IPS-18c (cell line): ENCODE measurements around the gene AOPEP.

Experiments used
- H3K4me3 ChIP-seq: 2 replicates; pipeline ENCODE4 v1.7.0; 2013; ENCODE audit warnings: low read depth, mild to moderate bottlenecking, low read length, moderate library complexity; ENCODE audit not compliant: insufficient read depth
- H3K9me3 ChIP-seq: one replicate; pipeline ENCODE4 v1.6.1; 2013; ENCODE audit warnings: mild to moderate bottlenecking, low read length, moderate library complexity; ENCODE audit not compliant: control insufficient read depth, insufficient read depth

AOPEP gene

GRCh38 chr9:94881454-94881853 lies 155.0 kb downstream of the AOPEP start:
- no peak overlapping the region for H3K4me3 ChIP-seq
- peaks cover 2% of the 10 kb centered on the region for H3K9me3 ChIP-seq

- H3K4me3 ChIP-seq: no peak overlapping the region
- peaks cover 2% of the 10 kb centered on the region for H3K9me3 ChIP-seq
These were observed 155.4 kb downstream of the AOPEP start for GRCh38 chr9:94881940-94882339.

- Histone ChIP-seq H3K9me3 (peaks cover 2% of the 10 kb centered on the region), H3K4me3 (no peak overlapping the region)
These were observed 156.6 kb downstream of the AOPEP start for GRCh38 chr9:94882966-94883641.

GRCh38 chr9:94885854-94886447 lies 159.5 kb downstream of the AOPEP start:
- H3K4me3 ChIP-seq: no peak overlapping the region

GRCh38 chr9:94887721-94888120 lies 161.2 kb downstream of the AOPEP start:
- no peak overlapping the region for H3K4me3 ChIP-seq
- no peaks in the 10 kb centered on the region for H3K9me3 ChIP-seq

More at GRCh38 chr9:94885854-94886447, 159.5 kb downstream of the AOPEP start:
- peaks cover 2% of the 10 kb centered on the region for H3K9me3 ChIP-seq

GRCh38 chr9:94888775-94889174 lies 162.3 kb downstream of the AOPEP start:
- H3K9me3 ChIP-seq: no peaks in the 10 kb centered on the region
- H3K4me3 ChIP-seq: no peak overlapping the region

- H3K9me3 ChIP-seq: no peaks in the 10 kb centered on the region
- H3K4me3 ChIP-seq: no peak overlapping the region
These were observed 163.1 kb downstream of the AOPEP start for GRCh38 chr9:94889628-94890027.

- Histone ChIP-seq H3K4me3 (no peak overlapping the region), H3K9me3 (no peaks in the 10 kb centered on the region)
These were observed 164.7 kb downstream of the AOPEP start for GRCh38 chr9:94891183-94891582.

GRCh38 chr9:94892675-94893074 lies 166.2 kb downstream of the AOPEP start:
- Histone ChIP-seq H3K4me3 (no peak overlapping the region), H3K9me3 (no peaks in the 10 kb centered on the region)

GRCh38 chr9:94894094-94894699 lies 167.7 kb downstream of the AOPEP start:
- H3K9me3 ChIP-seq: no peaks in the 10 kb centered on the region
- no peak overlapping the region for H3K4me3 ChIP-seq

- no peak overlapping the region for H3K4me3 ChIP-seq
- no peaks in the 10 kb centered on the region for H3K9me3 ChIP-seq
These were observed 169.2 kb downstream of the AOPEP start for GRCh38 chr9:94895668-94896067.

- no peaks in the 10 kb centered on the region for H3K9me3 ChIP-seq
These were observed 170.0 kb downstream of the AOPEP start for GRCh38 chr9:94896512-94896911.

GRCh38 chr9:94899464-94900221 lies 173.1 kb downstream of the AOPEP start:
- Histone ChIP-seq H3K9me3 (no peaks in the 10 kb centered on the region), H3K4me3 (no peak overlapping the region)

More at GRCh38 chr9:94896512-94896911, 170.0 kb downstream of the AOPEP start:
- no peak overlapping the region for H3K4me3 ChIP-seq

- no peak overlapping the region for H3K4me3 ChIP-seq
- H3K9me3 ChIP-seq: no peaks in the 10 kb centered on the region
These were observed 173.9 kb downstream of the AOPEP start for GRCh38 chr9:94900222-94901018.

GRCh38 chr9:94901019-94901363 lies 174.5 kb downstream of the AOPEP start:
- no peak overlapping the region for H3K4me3 ChIP-seq
- H3K9me3 ChIP-seq: no peaks in the 10 kb centered on the region

GRCh38 chr9:94903961-94904421 lies 177.5 kb downstream of the AOPEP start:
- Histone ChIP-seq H3K9me3 (no peaks in the 10 kb centered on the region), H3K4me3 (no peak overlapping the region)

GRCh38 chr9:94904806-94905205 lies 178.3 kb downstream of the AOPEP start:
- Histone ChIP-seq H3K9me3 (no peaks in the 10 kb centered on the region), H3K4me3 (no peak overlapping the region)
